GM23338 (cell line): ENCODE data around the gene IL36A. TPM values are rescaled to one million over a fixed set of nuclear protein-coding genes. Genes with fewer than 3 reads are reported as not detected.
A peak's percentile ranks its signal among the peaks of the same experiment; 100 is the strongest.

ENCODE experiments used
- ATAC-seq: fragments of 200-7000 bp; cut with Tn5 transposase; 3 replicates; pipeline ENCODE4 v1.9.1; 2020
- DNase-seq: peaks from one replicate; pipeline ENCODE4 v3.0.0-alpha.2; 2015; ENCODE audit warnings: low spot score
- H2AFZ ChIP-seq: fragments of 200-600 bp; sonication (generic); 2 replicates; pipeline ENCODE4 v1.8.0; 2016; ENCODE audit warnings: antibody characterized with exemption, mild to moderate bottlenecking, moderate library complexity
- H3F3A ChIP-seq: fragments of 200-600 bp; sonication (generic); replicated peaks from 2 replicates; pipeline ENCODE4 v1.8.0; 2017; ENCODE audit warnings: antibody characterized with exemption, mixed run types, low read depth
- H3K27ac ChIP-seq: fragments of 200-600 bp; sonication (generic); 2 replicates; pipeline ENCODE4 v1.6.1; 2016; ENCODE audit warnings: low read depth
- H3K27me3 ChIP-seq: fragments of 200-600 bp; sonication (generic); 2 replicates; pipeline ENCODE4 v1.8.0; 2016; ENCODE audit warnings: mild to moderate bottlenecking, mixed run types, moderate library complexity; ENCODE audit not compliant: insufficient read depth
- H3K36me3 ChIP-seq: fragments of 200-600 bp; sonication (generic); 2 replicates; pipeline ENCODE4 v1.8.0; 2016; ENCODE audit warnings: mild to moderate bottlenecking; ENCODE audit not compliant: insufficient read depth
- H3K4me1 ChIP-seq: fragments of 200-600 bp; sonication (generic); 2 replicates; pipeline ENCODE4 v1.8.0; 2016; ENCODE audit warnings: mild to moderate bottlenecking, moderate library complexity; ENCODE audit not compliant: insufficient read depth
- H3K4me2 ChIP-seq: fragments of 200-600 bp; sonication (generic); 2 replicates; pipeline ENCODE4 v1.7.1; 2017; ENCODE audit warnings: mixed run types
- H3K4me3 ChIP-seq: fragments of 200-600 bp; sonication (generic); 2 replicates; pipeline ENCODE4 v1.6.1; 2016; ENCODE audit warnings: mixed run types
- H3K79me2 ChIP-seq: fragments of 200-600 bp; sonication (generic); replicated peaks from 2 replicates; pipeline ENCODE4 v1.8.0; 2017; ENCODE audit warnings: mild to moderate bottlenecking; ENCODE audit not compliant: insufficient read depth
- H3K9me2 ChIP-seq: fragments of 200-600 bp; sonication (generic); 2 replicates; pipeline ENCODE4 v1.8.0; 2017; ENCODE audit not compliant: insufficient read depth
- H4K20me1 ChIP-seq: fragments of 200-600 bp; sonication (generic); replicated peaks from 2 replicates; pipeline ENCODE4 v1.8.0; 2017; ENCODE audit warnings: mild to moderate bottlenecking; ENCODE audit not compliant: insufficient read depth
- H3K27ac Mint-ChIP-seq: 2 replicates; pipeline ENCODE4 v1.8.0; 2020; ENCODE audit warnings: inconsistent platforms, mild to moderate bottlenecking, moderate library complexity, mixed read lengths
- H3K27me3 Mint-ChIP-seq: 3 replicates; pipeline ENCODE4 v1.8.0; 2022; ENCODE audit warnings: low read depth, mild to moderate bottlenecking, moderate library complexity, mixed read lengths, inconsistent platforms; ENCODE audit not compliant: insufficient read depth, poor library complexity
- H3K36me3 Mint-ChIP-seq: 3 replicates; pipeline ENCODE4 v1.8.0; 2021; ENCODE audit warnings: low read depth, mild to moderate bottlenecking, inconsistent platforms, moderate library complexity, mixed read lengths
- H3K4me1 Mint-ChIP-seq: 3 replicates; pipeline ENCODE4 v1.8.0; 2020; ENCODE audit warnings: mild to moderate bottlenecking, inconsistent platforms, mixed read lengths
- H3K4me3 Mint-ChIP-seq: 3 replicates; pipeline ENCODE4 v1.8.0; 2021; ENCODE audit warnings: moderate library complexity, mild to moderate bottlenecking, inconsistent platforms, mixed read lengths
- H3K9me3 Mint-ChIP-seq: 3 replicates; pipeline ENCODE4 v1.8.0; 2020; ENCODE audit warnings: moderate library complexity, mild to moderate bottlenecking, inconsistent platforms, mixed read lengths
- CREB1 ChIP-seq: fragments of 250-450 bp; sonication (Bioruptor Pico); IDR thresholded peaks from 2 replicates; pipeline ENCODE4 v1.5.0; 2020; ENCODE audit warnings: low read depth, mild to moderate bottlenecking, moderate library complexity
- ETS1 ChIP-seq: IDR thresholded peaks from 2 replicates; pipeline ENCODE4 v1.6.1; 2016; ENCODE audit warnings: antibody characterized with exemption
- EZH2phosphoT487 ChIP-seq: fragments of 200-600 bp; sonication (generic); IDR thresholded peaks from one replicate; pipeline ENCODE4 v1.8.1; 2018; ENCODE audit warnings: antibody characterized with exemption; ENCODE audit not compliant: unreplicated experiment
- JUNB ChIP-seq: IDR thresholded peaks from one replicate; pipeline ENCODE4 v1.6.1; 2016; ENCODE audit warnings: antibody characterized with exemption; ENCODE audit not compliant: unreplicated experiment
- NANOG ChIP-seq: IDR thresholded peaks from 2 replicates; pipeline ENCODE4 v1.6.1; 2016; ENCODE audit warnings: antibody characterized with exemption, borderline replicate concordance
- POLR2AphosphoS5 ChIP-seq: IDR thresholded peaks from 2 replicates; pipeline ENCODE4 v1.6.1; 2016; ENCODE audit warnings: antibody characterized with exemption, low read depth
- REST ChIP-seq: IDR thresholded peaks from one replicate; pipeline ENCODE4 v1.6.1; 2018; ENCODE audit warnings: antibody characterized with exemption; ENCODE audit not compliant: unreplicated experiment
- STAT1 ChIP-seq: IDR thresholded peaks from one replicate; pipeline ENCODE4 v1.6.1; 2016; ENCODE audit warnings: antibody characterized with exemption; ENCODE audit not compliant: unreplicated experiment
- ZNF114 ChIP-seq: fragments of 250-450 bp; sonication (Bioruptor Pico); IDR thresholded peaks from 2 replicates; pipeline ENCODE4 v1.5.0; 2020; ENCODE audit warnings: mild to moderate bottlenecking, moderate library complexity
- ZNF331 ChIP-seq: fragments of 250-450 bp; sonication (Bioruptor Pico); IDR thresholded peaks from 2 replicates; pipeline ENCODE4 v1.5.0; 2020; ENCODE audit warnings: low read depth, mild to moderate bottlenecking, moderate library complexity
- ZNF462 ChIP-seq: fragments of 250-450 bp; sonication (Bioruptor Pico); IDR thresholded peaks from 2 replicates; pipeline ENCODE4 v1.5.0; 2020; ENCODE audit warnings: mild to moderate bottlenecking, moderate library complexity
- polyA plus RNA-seq: library from polyadenylated mRNA; unstranded; fragments of >200 nt; fragmentation: Nextera tagmentation; extraction: Ambion mirVana; gene quantifications from 2 replicates; pipeline ENCODE4 v1.2.1, GENCODE V29; 2016
- total RNA-seq: library from RNA; depleted of rRNA; stranded (reverse); fragments of >200 nt; shearing (Covaris generic); gene quantifications from 2 replicates; pipeline ENCODE4 v1.2.3, GENCODE V29; 2014

Gene IL36A
- total and polyA plus RNA-seq, 2 experiments from 2014 or later, result not detected

DNA sequence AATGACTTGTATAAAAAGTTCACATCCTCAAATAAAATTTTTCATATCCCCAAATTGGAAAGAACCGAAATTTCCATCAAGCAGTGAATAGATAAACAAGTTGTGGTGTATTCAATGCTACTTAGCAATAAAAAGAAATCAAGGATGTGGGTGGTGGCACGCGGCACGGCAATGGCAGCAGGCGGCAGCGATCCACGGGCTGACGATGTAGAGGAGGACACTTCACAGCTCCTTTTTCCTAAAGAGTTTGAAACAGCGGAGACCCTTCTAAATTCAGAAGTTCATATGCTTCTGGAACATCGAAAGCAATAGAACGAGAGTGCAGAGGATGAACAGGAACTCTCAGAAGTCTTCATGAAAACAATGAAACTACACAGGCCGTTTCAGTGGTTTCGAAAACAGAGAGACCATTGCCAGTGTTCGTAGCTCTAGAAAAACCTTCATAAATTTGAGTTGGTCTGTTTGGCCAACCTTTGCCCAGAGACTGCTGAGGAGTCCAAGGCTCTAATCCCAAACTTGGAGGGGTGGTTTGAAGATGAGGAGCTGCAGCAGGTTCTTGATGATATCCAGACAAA, 9.8 kb upstream of the IL36A start:
- H3F3A ChIP-seq, result no peaks in the 10 kb centered on the region
- H3K4me2 ChIP-seq, result no peak overlapping the region
- H3K4me3 ChIP-seq, result no peak overlapping the region
- Mint-ChIP-seq H3K4me3 (no peak overlapping the region), H3K27ac (no peak overlapping the region), H3K36me3 (peaks cover 3% of the 10 kb centered on the region; the same call in 1 of the 3 replicates), H3K27me3 (peaks cover 2% of the 10 kb centered on the region), H3K9me3 (peaks cover 28% of the 10 kb centered on the region), H3K4me1 (no peaks in the 10 kb centered on the region)
- no peaks in the 10 kb centered on the region for H4K20me1 ChIP-seq
- H2AFZ ChIP-seq, result peak overlapping the region; percentile 81; the same call in 1 of the 2 replicates
- H3K79me2 ChIP-seq, result no peaks in the 10 kb centered on the region
- ATAC-seq (no peak), DNase-seq (no peak)
- H3K27ac ChIP-seq, result no peak overlapping the region
- no peaks in the 10 kb centered on the region for H3K36me3 ChIP-seq
- TF ChIP-seq JUNB (no peak), POLR2AphosphoS5 (no peak), ZNF331 (no peak), CREB1 (CRISPR knock-in tag) (no peak), ZNF114 (CRISPR knock-in tag) (no peak)
- no peaks in the 10 kb centered on the region for H3K4me1 ChIP-seq
- no peaks in the 10 kb centered on the region for H3K27me3 ChIP-seq
- H3K9me2 ChIP-seq, result peaks cover 5% of the 10 kb centered on the region; the same call in 1 of the 2 replicates

GRCh38 chr2:112996635-112997034, 8.6 kb upstream of the IL36A start:
- no peaks in the 10 kb centered on the region for H3K4me1 ChIP-seq
- peaks cover 2% of the 10 kb centered on the region for H3K27me3 Mint-ChIP-seq
- H3K4me1 Mint-ChIP-seq, result no peaks in the 10 kb centered on the region
- TF ChIP-seq ZNF331 (no peak), POLR2AphosphoS5 (no peak), JUNB (no peak), CREB1 (CRISPR knock-in tag) (no peak), ZNF462 (CRISPR knock-in tag) (no peak), NANOG (no peak), ETS1 (no peak), EZH2phosphoT487 (no peak), STAT1 (no peak), REST (no peak), ZNF114 (CRISPR knock-in tag) (no peak)

More at GRCh38 chr2:112996635-112997034, 8.6 kb upstream of the IL36A start:
- H3K79me2 ChIP-seq, result no peaks in the 10 kb centered on the region
- Mint-ChIP-seq H3K9me3 (peaks cover 40% of the 10 kb centered on the region), H3K36me3 (peaks cover 7% of the 10 kb centered on the region; the same call in 2 of the 3 replicates), H3K27ac (no peak overlapping the region), H3K4me3 (no peak overlapping the region)
- ATAC-seq (no peak), DNase-seq (peak; percentile 0)
- H3K27ac ChIP-seq, result no peak overlapping the region
- H3K9me2 ChIP-seq, result peaks cover 5% of the 10 kb centered on the region; the same call in 1 of the 2 replicates
- no peaks in the 10 kb centered on the region for H3F3A ChIP-seq
- H3K4me3 ChIP-seq, result no peak overlapping the region
- H3K36me3 ChIP-seq, result no peaks in the 10 kb centered on the region
- peak overlapping the region; percentile 85; the same call in 1 of the 2 replicates for H2AFZ ChIP-seq
- H3K27me3 ChIP-seq, result no peaks in the 10 kb centered on the region
- H4K20me1 ChIP-seq, result no peaks in the 10 kb centered on the region
- H3K4me2 ChIP-seq, result no peak overlapping the region
